ENCODE data around the gene SAMD14.

The SAMD14 gene

DNA sequence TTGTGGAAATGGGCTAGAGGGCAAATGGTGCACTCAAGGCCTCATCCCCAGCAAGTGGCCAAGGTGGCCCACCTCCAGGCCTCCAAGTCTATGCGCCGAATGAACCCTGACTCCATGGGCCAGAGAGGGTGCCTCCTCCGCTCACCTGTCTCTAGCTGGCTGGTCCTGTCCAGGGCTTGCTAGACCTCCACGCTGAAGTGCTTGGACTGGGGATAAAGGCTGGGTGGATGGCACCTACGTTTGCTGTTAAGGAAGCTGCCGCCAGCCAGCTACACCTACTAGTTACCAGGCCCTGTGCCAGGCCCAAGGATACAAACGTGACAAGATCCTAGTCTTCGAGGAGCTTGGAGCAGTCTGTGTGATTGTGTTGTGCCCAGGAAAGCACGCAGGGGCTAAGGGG is 35.1 kb upstream of the SAMD14 start:
- DNase-seq, result no peak

DNA sequence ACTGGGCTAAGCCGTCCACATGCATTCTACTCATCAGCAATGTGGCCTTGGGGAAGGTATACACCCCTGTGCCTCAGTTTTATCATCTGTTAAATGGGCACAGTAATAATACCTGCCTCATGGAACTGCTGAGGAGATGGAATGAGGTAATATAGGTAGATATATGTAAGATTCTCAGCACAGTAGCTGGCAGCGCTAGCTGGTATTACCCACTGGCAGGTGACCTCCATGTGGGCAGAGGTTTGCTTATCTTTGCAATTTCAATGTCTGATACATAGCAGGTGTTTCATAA is 34.7 kb upstream of the SAMD14 start:
- DNase-seq, result no peak

DNA sequence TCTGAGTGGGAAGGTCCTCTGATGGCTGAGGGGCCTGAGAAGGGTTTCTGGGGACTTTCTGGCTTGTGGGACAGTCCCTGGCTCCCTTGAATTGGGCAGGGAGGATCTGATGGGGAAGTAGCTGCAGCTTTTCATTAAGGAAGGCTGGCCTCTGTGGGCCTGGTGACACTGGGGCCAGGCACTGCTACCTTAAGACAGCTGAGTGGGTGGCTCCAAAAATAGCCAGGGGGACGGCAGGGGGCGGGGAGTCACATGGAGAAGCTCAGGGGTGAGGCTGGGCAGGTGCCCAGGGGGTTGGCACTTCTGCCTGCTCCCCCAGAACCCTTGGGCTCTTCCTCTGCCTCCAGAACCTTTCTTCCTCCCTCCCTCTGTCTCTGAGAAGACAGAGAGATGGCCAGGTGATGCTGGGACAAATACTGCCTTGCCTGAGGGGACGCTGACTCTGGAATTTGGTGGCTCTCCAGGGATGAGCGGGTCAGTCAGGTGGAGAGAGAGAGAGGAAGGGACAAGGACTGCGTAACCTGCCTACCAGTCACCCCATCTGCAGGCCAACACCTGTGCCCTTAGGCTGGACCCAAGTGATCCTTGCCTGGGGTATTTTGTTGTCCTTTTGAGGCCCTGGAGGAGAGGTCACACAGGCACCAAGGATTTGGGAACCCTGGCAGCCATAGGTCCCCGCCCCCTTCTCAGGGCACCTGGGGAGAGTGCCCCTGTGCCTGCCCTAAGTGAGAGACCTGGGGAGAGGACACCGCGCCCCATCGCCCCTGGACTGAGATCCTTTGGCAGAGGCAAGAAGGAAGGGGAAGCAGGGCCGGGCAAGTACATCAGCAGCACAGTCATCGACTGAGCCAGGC is 34.1 kb upstream of the SAMD14 start:
- no peak for DNase-seq

DNA sequence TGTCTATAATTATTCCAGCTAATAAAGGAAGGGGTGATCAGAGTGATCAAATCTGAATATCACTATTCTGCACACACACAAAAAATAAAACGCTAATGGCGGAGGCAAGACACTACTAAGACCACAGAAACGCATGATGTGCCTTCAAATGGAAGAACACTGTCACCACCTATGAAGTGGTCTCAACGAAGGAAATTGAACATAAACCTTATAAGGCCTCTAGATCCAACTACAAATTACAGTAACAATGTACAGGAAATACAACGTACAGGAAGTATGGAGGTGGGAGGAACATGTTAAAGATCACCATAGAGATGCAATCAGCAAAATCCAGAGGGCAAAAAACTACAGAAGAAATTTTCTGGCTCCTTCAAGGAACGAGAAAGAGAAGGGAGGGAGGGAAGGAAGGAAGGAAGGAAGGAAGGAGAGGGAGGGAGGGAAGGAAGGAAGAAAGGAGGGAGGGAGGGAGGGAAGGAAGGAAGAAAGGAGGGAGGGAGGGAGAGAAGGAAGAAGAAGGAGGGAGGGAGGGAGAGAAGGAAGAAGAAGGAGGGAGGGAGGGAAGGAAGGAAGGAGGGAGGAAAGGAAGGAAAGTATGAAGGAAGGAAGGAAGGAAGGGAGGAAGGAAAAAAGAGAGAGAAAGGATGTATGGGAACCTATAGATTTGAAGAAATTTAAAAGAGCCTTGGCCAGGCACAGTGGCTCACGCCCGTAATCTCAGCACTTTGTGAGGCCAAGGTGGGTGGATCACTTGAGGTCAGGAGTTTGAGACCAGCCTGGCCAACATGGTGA is 32.7 kb upstream of the SAMD14 start:
- no peak for DNase-seq

DNA sequence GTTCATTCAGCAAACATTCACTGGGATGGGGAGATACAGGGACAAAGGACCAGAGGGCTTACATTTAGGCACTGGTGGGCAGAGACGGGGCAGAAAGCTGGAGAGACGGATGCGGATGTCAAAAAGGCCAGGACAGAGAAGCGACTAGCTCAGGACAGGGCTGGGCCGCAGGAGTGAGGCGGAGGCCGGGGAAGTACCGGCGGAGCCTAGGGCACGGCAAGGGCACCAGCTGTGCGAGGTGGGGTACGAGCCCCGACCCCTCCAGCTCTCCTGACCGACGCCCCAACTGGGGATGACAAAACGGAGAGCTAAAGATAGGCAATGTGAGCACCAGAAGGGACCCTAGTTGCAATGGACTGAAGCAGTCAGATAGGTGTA is 31.9 kb upstream of the SAMD14 start:
- no peak for DNase-seq

DNA sequence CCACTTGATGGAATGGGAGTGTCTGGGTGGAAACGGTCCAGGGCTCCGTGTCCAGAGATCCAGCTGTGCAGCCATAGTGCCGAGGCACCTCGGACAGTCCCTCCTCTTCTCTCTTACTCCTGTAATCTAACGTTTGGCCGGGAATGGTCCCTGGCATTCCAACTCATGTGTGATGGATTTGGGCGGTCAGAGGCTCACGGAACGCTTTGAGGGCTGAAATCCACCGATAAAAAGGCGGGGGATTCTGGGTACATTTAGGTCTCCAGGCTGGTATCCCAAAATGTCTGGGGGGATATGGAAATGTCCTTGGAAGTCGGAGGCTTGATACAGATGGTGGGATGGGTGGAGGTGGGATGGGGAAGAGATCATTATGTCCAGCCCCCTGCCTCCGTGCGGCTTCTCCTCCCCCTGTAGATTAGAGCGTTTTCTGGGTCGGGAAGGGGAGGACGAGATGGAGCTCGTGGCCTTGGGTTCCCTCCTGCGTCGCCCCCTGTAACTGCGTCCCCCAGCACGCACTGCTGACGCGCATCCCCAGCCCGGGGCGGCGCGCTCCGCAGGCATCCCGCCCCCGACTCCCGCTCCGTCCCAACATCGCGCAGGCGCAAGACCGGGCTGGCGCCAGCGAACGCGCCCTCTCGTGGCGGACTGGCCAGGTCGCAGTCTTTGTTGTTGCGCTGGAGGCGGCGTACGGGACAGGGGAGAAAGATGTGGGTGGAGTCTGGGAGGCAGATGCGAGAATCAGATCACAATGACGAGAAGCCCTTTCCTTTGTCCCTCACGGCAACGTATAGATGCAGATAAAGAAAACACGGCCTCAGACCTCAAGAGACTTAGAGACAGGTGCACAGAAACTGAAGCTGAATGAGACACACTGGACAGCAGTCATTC is 31.3 kb upstream of the SAMD14 start:
- peak; percentile 87 to 93 for DNase-seq

DNA sequence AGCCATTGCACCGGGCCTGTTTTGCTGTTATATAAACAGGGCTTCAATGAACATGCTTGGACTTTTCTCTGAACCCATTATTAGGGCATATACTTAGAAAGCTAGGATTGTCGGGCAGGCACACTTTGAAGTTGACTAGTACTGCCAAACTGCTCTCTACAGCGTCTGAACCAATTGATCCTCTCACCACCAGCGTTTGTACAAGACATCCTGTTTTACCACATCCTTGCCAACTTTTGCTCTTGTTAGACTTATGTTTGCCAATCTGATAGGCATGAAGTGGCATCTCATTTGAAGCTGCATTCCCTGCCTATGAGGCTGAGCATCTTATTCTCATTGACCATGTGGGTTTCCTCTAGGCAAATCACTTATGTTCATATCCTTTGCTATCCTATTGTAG is 27.9 kb upstream of the SAMD14 start:
- no peak for DNase-seq

DNA sequence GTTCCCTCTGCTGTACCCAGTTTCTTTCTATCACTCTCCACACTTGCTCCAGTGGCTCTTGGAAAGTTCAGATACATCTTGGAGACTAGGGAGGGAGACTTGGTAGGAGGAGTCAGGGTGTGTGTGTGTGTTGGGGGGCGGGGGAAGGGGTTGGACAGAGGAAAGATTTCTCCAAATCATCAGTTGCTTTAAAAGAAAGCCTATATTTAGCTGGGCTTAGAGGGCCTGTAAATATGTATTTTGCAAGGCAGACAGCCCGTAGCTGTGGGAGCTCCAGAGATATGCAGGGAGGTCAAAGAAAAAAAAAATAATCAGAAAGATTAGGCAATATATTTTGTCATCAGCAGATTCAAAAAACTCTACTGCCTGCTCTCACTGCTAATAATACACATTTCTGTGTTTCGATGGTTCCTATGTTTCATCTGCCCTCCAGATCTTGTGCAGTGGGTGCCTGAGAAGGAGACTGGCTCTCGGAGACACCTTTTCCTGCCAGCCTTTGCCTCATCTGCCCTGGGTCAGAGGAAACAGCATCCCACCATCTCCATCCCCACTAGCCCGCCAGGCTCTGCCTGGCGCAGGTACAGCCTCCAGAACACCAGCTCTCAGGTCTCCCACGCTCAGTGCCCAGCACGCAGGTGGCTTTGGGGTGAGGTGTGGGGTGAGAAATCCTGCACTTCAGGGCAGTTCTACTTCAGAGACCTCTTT is 25.3 kb upstream of the SAMD14 start:
- peak in 1 of 2 experiments; percentile 24 for DNase-seq

DNA sequence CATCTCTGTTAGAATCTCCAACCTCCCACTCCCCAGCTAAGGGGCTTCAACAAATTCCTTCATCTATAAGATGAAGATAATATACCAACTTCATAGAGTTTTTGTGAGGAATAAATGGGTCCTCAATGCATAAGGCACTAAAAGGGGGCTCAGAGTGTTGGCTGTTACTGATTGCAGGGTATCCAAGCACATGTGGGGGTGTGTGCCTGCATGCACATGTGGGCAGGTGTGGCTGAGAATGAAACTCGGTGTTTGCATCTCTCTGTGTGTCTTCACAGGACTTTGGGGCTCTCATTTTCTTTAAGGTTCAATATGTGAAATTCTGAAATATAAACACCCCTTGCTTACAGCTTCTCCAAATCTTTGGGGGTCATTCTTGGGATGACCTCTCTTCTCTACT is 24.6 kb upstream of the SAMD14 start:
- no peak for DNase-seq

DNA sequence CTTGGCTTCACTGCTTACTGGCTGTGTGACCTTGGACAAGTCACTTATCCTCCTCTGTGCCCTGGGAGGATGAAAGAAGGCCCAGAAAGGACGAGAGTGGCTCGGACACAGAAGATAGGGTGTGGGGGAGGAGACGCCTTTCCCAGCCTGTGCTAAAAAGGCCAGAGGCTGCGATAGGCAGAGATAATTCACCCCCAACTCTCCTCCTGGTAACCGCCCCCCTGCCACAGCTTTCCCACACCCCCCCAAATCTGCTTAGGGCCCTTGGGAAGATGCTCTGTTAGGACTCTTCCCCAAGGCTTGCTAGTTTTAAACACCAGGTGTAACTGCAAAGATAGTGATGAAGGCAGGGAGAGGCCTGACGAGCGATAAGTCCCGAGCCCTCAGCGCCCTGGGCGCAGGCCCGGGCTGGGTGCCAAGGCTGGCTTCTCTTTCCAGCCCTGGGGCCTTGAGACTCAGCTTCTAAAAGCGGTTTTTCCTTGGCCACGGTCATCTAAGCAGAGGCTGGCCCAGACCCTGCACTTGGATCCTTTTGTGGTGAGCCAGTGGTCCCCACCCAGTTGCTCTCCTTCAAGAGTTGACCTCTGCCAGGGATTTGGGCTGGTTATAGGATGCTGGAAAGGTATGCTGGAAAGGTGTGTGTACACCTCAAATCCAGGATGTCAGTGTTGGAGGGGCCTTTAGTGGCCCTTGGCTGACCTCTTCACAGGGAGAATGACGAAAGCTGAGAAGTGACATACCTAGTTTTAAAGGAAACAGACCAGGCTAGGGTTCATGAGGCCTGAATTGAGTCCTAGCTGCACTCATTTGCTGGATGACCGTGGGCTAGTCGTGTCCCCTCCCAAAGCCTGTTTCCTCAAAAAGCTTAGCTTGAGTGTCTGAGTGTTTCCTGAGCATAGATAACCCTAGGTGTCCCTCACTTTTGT is 24.0 kb upstream of the SAMD14 start:
- DNase-seq, result peak in 1 of 2 experiments; percentile 26

DNA sequence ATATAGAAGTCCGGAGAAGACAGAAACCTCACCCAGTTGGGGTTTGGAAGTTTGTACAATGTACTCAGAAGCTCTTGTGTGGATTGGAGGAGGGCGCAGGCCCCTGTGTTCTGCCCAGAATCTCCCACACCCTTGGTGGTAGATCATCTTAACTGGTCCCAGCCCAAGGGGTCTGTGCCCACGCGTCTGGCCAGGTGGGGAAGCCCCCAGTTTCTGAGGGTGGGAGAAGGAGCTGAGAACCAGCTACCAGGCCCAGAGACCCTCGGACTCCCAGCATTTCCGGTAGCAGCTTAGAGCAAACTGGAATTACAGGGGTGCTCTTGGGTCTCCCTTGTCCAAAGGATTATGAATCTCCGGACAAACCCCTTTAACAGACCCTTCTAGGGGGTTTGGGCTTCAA is 22.8 kb upstream of the SAMD14 start:
- DNase-seq, result no peak

DNA sequence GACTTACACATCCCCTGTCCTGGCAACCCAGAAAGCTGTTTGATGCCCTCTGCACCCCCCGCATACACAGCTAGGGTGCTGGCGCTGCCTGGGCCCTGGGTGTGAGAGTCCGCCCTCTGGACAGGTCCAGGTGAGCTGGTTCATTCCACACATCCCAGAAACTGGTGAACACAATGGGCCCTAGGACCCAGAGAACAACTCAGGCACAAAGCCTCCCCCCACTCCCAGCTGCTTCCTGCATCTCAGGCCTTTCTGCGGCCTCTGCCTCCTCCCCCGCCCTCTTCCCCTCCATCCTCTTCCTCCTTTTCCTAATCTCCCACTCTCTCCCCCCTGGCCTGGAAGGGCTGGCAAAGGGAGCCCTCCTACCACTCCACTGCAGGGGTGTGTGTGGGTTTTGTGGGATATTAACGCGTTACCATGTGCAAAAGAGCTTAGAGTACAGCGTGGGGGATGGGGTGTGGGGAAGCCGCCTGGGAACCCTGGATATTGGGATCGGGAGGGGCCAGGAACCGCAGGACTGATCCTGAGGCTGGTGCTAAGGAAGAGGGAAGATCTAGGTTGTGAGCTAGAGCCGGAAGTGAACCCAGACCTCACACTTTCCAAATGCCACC is 22.1 kb upstream of the SAMD14 start:
- peak; percentile 76 to 80 for DNase-seq

DNA sequence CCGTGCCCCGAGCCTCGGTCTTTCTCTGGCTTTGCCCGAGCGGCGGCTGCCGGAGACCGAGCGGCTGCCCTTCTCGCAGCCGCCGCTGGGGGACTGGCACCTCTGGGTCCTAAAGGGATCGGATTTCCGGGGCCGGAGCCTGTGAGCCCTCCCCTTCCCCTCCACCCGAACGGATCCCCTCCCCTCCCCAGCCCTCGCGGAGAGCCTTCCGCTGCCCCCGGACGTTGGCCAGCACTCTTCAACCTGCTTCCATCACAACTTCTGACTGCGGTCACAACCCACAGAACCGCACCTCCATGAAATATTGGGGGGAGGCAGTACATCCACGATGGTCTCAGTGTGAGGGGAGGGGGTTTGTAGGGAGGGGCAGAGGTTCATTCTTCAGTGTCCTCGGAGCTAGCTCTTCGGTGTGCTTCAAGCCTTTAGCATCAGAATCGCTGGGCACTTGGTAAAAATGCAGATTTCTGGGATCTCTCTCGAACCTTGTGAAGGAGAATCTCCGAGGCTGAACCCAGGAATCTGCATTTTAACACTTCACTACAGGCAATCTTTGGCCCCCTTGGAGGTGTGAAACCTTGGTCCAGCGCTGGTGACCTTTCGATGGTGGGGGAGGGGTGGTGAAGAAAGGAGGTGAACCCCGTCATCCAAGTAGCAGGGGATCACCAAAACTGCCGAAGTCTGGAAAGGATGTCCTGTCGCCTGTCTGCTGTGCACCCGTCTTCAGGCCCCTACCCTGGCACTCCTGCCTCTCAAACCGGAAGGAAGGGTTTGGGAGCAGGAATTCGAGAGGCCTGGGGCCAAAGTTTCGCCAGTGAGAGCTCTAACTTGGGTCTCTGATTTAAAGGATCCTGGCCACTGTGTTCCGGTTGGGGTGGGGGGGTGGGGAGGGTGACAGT is 21.3 kb upstream of the SAMD14 start:
- peak; percentile 92 to 95 for DNase-seq

DNA sequence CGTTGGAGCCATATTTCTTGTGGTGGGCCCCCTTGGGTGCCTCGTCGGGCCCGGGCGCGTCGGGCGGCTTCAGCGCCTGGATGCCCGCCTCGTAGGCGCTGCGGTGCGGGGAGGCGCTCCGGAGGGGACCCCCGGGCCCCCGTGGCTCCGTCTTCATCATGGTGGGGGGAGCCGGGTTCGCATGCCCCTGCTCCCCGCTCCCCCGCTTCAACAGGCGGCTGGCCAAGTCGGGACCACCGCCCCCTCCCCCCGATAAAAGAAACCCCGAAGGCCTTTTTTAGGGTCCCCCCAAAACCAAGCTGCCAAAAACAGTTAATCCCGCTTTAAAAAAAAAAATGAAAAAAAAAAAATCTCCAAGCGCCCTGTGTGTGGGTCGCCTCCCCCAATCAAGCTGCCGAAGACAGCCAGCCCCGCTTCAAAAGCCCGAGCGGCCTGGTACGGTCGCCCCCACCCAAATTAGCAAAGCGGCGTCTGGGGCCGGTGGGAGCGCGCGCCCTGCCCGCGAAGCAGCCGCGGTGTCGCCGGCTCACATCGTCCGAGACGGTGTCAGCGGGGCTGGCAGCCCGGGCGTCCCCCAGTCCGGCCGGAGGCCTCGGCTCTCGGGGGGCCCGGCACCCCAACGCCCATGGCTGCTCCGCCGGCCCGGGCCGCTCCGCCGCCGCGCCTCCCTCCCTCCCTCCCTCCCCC is 20.5 kb upstream of the SAMD14 start, which contains the start of gene PPP1R9B:
Gene PPP1R9B (minus strand): TSS at position 324 of the 687 bp plus-strand sequence. CDS start 164 bp downstream, at position 160.
- no peak for DNase-seq

DNA sequence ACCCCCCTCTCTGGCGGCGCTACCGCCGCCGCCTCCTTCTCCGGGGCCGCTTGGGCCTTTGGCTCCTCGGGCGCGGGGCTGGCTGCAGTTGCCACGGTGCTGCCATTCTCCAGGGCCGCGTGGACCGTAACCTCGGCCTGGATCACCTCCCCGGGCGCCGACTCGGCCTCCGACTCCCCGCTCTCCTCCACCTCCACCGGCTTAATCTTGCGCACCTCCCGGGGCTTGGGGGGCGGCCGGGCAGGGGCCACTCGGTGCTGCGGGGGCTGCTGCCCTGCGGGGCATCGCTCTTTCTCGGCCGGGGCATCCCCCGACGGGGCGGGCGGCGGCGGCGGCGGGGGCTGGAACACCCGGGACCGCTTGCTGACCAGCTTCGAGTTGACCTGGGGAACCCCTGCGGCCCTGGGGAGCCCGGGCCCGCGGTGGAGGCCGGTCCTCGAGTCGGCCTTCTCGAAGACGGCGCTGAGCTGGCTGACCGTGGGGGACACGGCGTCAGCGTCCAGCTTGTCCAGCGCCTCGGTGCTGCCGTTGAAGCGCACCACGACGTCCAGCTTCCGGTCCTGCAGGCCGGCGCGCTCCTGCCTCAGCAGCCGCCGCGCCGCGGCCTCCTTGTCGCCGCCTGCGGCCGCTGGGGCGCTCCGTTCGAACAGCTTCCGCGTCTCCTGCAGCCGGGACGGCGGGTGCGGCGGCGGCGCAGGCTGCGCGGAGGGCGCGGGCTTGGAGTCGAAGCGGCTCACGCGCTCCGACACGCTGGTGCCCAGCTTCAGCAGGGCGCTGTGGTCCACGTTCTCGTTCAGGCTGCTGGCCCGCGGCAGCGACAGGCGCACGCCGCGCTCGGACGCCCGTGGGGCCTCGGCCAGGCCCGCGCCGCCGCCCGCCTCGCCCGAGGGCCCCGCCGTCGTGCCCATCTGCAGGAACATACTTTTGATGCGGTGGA is 19.7 kb upstream of the SAMD14 start:
- peak; percentile 50 to 54 for DNase-seq

DNA sequence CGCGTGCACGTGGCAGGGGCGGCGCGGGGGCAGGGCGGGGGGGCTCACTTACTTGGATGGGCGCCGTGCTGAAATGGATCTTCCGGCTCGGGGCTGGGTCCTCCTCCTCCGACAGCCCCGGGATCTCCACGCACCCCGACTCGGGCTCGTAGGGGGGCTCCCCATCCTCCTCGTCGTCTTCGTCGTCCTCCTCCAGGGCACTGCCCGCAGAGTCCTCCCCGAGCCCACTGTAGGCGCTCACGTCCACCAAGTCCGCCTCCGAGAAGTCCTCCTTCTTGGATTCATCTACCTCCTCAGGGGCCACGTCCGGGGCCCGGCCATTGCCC is 19.1 kb upstream of the SAMD14 start:
- no peak for DNase-seq

DNA sequence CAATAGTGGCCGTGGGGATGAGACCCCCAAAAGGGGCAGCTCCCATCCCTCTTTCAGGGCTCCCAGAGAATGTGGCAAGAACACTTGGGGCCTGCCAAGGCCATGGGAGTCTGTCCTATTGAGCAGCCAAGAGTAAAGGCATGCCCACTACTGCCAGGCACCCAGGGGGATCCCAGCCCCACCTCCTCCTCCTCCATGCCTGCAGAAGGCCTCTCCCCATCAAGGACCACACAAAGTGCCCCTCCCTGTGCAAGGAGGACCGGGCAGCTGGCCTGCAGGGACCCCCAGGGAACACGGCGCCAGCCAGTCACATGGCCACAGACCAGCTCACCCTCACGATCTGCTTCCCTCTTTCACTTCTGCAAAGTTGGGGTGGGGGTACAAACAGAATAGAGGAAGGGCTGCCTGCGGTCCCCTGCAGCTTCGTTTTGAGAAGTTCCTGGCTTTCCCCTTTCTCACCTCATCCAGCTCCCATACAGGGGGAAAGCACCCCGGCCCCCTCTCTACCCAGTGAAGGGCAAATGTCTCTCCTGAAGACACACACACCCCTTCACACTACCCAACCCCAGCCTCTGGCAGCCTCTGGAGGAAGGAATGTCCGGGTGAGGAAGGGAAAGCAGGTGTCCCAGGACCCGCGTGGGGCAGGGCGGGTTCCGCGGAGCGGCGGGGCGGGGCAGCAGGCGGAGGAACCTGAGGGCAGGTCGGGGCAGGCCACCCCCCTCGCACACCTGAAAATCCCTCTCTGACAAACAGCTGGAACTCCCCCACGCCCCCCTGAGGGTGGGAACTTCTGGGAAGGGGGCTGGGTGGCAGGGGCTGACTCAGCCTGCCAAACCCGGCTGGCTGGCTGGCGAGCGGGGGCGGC is 18.5 kb upstream of the SAMD14 start:
- DNase-seq, result peak; percentile 87 to 89
